GM21381 (cell line): ENCODE measurements around the gene CLDN25.
"Not testable (repeated sequence)": the region's sequence is repeated elsewhere in the genome, so short reads cannot be mapped to it uniquely, and the experiment has no call there.

Experiments used
- ATAC-seq: cut with Tn5 transposase; IDR thresholded peaks from one replicate; pipeline ENCODE4 v1.9.1; 2021; ENCODE audit warnings: mild to moderate bottlenecking, moderate library complexity; ENCODE audit not compliant: unreplicated experiment

CLDN25 gene

DNA sequence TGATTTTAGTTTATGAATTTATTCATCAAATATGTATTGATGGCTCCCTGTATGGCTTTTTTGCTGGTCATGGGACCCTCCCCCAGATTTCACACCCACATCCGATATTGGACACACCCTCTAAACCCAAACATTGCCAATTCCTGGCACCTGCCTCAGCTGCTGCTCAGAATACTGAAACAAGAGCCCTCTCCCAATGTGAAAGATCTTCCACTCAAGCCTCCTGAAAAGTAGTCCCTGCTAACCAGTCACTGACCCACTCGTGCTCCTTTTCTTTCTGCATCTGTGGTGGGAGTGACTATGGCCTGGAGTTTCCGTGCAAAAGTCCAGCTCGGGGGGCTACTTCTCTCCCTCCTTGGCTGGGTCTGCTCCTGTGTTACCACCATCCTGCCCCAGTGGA lies at the start of gene CLDN25:
Gene CLDN25, plus strand, starts transcription at position 301 of the 400 bp plus-strand sequence. Its CDS starts 0 bp downstream, at position 301.
- no peak for ATAC-seq

DNA sequence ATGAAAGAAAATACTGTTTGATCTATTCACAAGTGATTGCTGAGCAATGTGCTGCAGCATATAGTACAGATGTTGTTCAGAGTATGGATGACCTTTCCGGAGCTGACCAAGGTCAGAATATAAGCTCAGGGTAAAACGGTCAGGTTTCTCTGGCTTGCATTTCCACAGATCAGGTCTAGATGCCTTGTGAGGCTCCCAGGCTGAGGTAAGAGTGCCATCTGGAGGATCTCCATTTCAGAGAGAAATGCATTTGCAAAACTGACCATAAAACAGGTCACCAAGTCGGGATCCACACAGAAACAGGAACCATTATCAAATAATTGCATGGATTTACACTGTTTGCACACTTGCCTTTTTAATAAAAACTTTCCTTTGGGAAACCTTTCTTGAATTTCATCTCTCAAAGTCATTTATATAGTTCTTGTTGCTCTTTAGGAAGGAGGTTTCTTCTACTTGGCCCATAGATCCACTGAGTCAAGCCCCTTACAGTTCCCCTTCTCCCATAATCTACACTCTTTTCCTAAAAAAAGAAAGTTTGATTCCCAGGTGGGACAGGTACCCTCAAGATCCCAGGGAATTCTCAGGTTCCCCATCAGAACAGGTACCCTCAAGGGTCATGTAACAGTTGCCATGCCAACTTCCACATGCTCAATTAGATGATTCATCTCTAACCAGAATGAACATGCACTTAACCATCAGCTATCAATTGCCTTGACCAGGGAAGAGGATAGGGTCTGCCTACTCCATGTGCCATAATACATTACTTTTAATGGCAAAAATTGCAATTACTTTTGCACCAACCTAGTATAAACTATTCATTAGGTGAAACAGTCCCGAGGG lies 48.5 kb upstream of the CLDN25 start:
- no peak for ATAC-seq

DNA sequence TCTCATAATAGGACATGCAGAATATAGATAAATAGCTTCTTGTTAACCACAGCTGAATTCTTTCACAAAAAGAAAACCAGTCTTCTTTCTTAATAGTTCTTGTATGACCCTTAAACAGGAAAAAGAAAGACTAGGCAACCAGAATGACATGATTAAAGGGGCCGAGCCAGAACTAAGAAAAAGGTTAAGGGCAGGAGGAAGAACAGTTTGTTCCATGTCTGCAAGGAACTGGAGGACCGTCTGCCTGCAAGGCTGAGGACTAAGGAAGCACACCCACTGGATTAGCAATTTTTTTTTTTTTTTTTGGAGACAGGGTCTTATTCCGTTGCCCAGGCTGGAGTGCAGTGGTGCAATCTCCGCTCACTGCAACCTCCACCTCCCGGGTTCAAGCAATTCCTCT lies 47.5 kb upstream of the CLDN25 start:
- no peak for ATAC-seq

DNA sequence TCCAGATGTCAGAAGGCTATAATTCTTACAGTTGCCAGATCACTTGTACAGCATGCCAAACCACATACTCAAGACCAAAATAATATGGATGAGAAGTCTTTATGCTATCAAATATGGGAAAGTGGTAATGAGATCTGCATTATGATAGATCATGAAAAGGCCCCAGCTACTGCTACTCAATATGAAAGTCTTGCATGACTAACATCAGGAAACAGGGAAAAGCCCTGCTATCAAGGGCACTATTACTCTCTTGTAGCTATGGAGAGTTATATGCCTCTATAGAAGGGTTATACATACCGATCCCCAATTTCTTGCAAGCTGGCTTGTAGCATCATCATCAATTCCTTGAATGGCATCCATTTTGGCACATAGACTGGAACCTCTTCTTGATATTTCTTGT lies 43.3 kb upstream of the CLDN25 start:
- no peak for ATAC-seq

DNA sequence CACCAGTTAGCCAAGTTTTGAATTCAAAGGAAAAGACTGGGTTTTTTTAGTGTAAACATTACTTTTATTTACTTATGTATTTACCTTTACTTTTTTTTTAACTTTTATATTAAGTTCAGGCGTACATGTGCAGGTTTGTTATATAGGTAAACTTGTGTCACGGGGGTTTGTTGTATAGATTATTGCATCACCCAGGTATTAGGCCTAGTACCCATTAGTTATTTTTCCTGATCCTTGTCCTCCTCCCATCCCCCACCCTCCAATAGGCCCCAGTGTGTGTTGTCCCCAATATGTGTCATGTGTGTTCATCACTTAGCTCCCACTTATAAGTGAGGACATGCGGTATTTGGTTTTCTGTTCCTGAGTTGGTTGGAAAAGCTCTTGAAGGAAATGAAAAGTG lies 26.7 kb upstream of the CLDN25 start:
- no peak for ATAC-seq

DNA sequence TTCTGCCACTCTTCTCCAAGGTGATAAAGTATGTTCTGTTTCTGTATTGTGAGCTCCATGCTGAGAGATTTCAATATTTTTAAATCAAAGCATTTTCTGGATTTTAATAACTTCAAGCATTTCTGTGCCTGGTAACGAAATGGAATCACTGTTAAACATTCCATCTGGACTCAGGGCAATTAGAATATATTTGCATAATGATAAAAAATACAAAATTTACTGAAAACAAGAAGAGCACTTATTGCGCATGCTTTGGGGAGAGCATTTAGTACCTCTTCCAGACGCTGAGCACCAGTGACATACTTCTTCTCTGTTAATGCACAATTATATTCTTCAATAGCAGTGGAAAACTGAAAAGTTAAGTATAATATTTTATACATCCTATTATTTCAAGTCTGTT lies 19.4 kb upstream of the CLDN25 start:
- ATAC-seq: no peak

DNA sequence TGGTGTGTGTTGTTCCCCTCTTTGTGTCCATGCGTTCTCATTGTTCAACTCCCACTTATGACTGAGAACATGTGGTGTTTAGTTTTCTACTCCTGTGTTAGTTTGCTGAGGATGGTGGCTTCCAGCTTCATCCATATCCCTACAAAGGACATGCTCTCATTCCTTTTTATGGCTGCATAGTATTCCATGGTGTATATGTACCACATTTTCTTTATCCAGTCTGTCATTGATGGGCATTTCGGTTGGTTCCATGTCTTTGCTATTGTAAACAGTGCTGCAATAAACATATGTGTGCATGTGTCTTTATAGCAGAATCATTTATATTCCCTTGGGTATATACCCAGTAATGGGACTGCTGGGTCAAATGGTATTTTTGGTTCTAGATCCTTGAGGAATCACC lies 16.6 kb upstream of the CLDN25 start:
- ATAC-seq: not testable (repeated sequence)

DNA sequence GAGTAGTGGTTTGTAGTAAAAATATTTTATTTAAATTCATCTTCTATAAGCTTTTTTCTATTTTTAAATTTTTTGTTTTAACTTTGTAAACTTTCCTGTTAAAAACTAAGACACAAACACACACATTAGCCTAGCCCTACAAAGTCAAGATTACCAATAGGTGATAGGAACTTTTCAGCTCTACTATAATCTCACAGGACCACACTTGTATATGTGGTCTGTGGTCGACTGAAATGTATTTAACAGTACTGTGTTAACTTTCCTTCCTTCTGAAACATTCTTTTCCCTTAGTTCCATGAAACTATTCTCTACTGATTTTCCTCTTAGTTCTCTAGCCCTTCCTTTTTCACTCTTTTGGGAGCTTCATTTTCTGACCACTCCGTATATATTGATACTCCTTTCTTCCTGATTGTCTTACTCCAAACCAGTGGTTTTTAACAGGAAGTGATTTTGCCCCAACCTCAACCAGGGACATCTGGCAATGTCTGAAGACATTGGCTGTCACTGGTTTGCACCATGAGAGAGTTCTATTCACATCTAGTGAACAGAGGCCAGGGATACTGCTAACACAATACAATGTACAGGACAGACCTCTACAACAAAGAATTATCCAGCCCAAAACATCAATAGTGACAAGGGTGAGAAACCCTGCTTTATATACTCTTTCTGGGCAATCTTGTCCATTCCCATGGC lies 14.9 kb upstream of the CLDN25 start:
- no peak for ATAC-seq

DNA sequence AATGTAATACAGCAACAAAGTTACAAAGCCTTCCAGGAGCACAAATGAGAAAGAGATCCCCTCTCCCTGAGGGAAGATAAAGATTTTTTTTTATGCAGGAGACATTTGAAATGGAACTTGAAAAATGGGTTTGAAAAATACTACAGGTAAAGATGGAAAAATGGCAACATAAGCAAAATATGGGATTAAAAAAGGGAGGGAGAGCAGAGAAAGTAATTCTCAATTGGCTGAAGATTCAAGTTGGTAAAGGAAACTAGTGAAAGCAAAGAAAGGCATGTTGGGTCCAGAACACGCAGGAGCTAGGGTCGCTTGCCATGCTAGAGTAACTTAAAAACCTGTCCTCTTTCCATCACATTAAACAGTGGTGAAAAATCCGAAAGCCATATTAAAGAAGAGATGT lies 7.6 kb upstream of the CLDN25 start:
- no peak for ATAC-seq

DNA sequence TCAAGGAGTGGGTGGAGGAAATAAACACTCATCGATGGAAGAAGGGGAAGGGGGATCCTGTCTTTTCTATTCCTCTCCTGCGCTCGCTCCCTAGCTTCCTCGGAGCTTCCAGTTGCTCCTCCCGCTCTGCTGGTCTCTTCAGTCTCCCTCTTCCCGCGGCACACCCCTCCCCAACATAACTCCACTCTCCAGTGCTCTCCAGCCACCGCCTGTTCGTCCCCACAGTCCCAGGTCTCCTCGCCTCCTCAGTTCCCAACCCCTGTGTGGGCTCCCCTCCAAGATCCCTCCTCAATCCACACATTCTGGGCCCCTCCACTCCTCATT lies 6.5 kb upstream of the CLDN25 start:
- ATAC-seq: peak; percentile 13

DNA sequence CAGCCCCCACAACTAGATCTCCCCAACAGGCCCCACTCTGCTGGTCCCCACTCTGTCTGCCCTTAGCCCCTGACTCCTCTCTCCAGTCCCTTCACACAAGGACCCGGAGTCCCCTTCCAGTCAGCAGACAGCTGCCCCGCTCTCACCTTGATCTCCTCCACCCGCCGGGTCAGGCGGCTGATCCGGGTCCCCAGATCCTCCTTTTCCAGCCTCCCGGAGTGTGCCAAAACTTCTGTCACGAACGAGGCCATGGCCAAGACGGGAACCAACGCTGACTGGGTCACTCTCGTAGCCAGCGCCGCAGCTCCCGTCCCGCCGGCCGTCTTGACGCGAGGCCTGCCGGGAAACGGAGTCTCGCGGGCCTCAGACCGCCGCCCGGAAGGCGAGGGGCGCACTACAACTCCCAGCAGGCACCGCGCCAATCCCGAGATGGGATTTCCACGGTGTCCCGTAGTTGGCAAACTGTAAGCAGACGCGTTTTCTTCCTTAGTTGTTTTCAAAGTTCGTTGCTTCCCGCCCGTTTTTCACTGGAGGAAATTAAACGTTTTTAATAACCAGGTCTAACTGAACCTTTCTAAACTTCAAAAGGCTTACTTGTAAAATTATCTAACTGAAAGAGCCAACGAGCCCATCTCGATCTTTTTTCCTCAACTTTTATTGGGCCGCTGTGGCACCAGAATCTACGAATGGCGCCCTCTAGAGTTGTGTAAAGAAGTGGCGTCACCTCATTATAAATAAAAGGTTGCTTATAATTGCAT lies 6.0 kb upstream of the CLDN25 start, which contains the start of gene ZW10:
Gene ZW10, minus strand, starts transcription at position 277 of the 758 bp plus-strand sequence. Its CDS starts 26 bp downstream, at position 251.
- peak; percentile 99 for ATAC-seq

DNA sequence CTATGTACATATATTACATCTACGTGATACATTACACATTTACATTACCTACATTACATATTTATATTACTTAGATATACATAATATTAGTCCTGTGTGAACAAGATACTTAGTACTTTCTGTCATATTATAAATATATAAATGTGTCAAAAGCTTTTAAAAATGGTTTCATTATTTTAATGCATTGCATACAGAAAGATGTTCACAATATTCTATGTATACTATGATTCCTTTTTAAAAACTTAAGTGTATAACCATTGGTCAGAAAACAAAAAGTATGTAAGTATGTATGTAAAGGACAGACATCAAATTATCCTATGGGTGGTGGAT lies 5.5 kb upstream of the CLDN25 start:
- ATAC-seq: no peak

DNA sequence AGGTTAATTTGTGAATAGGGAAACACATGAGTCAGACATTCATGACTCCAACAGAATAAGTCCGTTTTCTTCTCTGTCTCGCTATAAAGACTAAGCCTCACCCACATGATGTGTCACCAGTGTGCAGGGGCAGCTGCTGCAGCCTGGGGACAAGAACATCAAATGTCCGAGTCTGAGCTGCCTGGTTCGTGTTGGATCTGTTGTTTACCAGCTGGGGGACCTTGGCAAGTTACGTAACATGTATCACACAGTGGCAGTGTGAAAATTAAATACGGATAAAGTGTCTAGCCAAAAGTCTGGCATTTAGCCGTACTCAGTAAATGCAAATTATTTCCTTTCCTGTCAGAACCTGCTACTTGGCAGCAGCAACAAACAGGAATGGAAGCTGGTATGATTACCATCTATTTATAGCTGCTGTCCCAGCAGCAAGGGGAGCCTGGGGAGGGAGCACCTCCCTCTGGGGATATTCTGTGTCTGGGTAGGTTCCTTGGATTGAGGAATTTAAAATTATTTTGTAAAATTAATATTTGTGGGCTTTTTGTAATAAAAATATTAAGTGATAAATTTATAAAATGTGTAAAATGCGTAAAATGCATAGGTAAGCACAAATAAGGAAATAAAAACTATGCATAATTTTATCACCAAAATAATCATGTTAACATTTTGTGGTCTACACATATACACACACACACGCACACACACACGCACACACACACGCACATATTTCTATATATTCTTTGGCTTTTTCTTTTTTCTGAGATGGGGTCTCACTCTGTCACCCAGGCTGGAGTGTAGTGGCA lies 1.3 kb upstream of the CLDN25 start:
- no peak for ATAC-seq

DNA sequence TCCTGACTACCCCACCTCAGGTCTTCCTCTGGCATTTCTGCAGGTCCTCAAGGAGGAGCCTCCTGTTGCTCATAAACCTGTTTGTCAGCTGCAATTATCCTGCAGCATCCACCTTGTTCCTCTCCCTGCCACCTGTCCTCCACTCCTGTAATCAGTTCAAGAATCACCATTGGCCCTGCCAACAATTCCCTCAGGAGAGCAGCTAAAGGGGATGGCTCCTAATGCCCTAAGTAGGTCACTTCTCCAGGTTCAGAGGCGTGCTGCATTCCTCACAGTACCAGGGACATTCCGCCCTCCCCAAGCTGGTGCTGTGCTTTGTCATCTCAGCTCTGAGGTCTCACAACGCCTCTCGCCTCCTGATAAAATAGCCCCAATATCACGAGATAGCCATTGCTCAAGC lies 2.1 kb downstream of the CLDN25 start:
- ATAC-seq: no peak

DNA sequence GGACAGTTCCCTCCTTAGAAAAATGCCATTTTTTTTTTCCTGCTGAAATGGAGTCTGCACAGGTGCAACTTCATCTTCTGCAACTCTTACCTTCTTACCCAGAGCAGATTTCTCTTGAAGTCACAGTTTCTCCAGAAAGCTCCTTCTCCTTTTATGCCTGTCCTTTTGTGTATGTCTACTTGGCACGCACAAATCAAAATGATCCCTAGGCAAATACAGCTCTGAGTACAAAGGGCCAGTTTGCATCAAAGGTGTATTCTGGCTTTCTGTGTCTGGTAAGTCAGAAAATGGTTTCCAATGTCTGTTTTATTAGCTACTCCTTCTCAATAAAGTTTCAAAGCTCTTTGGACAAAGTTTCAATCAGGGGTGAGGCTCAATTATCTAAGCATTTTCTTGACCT lies 2.5 kb downstream of the CLDN25 start:
- no peak for ATAC-seq

DNA sequence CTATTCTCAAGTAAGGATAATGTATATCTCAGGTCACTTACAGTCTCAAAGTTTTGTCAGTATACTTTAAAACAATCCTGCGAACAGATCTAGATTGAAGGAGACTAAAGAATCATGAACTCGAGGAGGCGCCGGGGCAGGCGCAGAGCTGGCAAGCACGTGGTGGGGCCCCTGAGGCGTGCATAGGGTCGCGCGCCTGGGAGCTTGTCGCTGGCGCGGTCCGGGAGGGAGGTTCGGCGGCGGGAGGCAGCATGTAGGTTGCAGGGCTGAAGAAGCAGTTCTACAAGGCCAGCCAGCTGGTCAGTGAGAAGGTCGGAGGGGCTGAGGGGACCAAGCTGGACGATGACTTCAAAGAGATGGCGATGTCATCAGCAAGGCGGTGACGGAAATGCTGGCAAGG lies 9.4 kb downstream of the CLDN25 start:
- ATAC-seq: not testable (repeated sequence)

DNA sequence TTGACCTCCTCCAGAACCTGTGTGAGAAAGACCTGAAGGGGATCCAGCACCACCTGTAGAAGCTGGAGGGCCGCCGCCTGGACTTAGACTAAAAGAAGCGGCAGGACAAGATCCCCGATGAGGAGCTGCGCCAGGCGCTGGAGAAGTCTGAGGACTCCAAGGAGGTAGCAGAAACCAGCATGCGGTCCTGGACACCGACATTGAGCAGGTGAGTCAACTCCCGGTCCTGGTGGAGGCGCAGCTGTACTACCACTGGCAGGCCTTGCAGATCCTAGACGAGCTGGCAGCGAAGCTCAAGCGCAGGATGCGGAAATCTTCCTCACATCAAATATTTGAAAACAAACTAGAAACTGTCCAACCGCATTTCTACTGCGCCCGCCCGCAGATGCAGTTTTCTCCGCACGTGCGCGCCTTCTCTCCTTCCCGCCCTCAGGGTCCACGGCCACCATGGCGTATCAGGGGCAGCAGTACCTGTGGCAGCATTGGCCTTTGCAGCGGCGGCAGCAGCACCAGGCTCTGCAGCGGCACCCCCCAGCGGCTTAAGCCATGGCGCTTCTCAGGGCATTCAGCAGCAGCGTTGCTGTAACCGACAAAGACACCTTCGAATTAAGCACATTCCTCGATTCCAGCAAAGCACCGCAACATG lies 10.2 kb downstream of the CLDN25 start:
- ATAC-seq: no peak

DNA sequence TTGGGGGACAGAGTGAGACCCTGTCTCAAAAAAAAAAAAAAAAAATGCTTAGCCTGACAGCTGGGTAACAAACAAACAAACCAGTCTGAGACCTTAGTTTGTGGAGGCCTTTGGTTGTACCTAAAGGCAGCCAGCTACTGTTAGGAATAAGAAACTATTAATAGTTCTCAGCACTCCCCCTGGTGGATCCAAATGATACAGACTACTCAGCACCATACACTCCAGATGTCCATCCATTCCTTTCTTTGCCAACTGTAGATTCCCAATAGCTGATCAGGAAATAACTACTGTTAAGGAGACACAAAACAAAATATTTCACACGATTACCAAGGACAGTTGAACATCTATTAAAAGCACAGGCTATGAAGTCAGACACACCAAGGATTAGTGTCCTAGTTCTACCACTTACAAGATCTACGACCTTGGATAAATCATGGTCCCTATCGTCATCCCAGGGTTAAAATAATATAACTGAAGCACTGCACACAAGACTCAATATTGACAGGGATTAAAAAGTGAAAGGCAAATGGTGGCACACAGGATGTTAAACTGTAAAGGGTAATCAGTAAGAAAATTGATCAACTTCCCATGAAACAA lies 17.2 kb downstream of the CLDN25 start:
- peak; percentile 81 for ATAC-seq

DNA sequence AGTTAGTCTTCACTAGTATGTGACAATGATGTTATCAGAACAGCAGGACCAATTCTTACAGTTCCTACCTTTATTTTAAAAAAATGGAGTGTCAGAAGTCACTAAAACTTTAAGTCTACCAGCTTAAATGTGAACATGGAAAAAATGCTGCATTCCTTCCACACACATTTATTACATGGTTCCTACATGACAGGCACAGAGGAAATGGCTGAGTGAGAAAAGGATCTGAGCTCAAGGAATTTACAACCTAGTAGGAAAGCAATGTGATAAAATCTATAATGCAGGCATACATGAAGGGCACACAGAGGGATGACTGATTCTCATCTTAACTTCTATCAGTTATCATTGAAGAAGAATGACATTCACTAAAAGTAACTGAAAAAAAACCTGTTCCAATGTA lies 23.0 kb downstream of the CLDN25 start:
- no peak for ATAC-seq

DNA sequence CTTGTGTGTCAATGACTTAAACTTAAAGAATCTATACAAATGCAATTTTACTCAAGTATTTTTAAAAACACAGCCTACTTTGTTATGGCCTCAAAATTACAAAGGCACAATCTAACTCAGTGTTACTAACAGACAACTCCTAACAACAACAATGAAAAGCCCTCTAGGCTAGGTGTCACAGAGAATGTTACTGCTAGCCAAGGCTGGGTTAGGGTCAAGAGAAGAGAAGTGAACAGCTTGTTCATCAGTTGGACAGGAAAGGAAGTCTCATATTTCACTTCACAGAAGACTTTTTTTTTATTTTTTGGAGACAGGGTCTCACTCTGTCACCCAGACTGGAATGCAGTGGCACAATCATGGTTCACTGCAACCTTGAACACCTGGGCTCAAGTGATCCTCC lies 26.0 kb downstream of the CLDN25 start:
- no peak for ATAC-seq
